A673 (cell line): ENCODE measurements around the gene TMEM109.

ENCODE experiments used
- EZH2 ChIP-seq: fragments of 200-600 bp; sonication (generic); IDR thresholded peaks from 2 replicates; pipeline ENCODE4 v1.6.1; 2017; ENCODE audit warnings: borderline replicate concordance, low read depth, mild to moderate bottlenecking, mixed read lengths, antibody characterized with exemption, low read length; ENCODE audit not compliant: poor library complexity, severe bottlenecking
- TF ChIP-seq, protein P1 (sequence below): fragments of 300-800, 200-600 bp; sonication (generic); conservative IDR thresholded peaks from 2 replicates; pipeline ENCODE4 v1.5.1; 2017; ENCODE audit warnings: low read depth, mild to moderate bottlenecking, antibody characterized with exemption, low read length, moderate library complexity, mixed read lengths

DNA sequence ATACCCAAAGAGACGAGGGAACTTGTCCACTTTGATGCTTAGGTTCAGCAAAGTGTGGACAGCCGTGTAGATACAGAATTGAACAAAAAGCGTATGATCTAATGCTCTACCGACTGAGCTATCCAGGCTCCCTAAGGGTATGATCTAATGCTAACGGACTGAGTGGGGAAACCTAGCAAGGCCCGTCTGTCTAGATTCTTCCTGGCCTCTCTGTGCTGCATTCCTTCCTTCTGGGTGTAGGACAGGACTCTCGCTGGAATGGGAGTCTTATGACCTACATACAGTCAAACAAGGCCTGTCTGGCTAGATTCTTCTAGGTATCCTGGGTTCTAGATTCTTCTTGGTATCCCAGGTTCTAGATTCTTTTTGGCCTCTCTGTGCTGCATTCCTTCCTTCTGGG is 46.4 kb downstream of the TMEM109 start:
- TF ChIP-seq, protein P1, sequence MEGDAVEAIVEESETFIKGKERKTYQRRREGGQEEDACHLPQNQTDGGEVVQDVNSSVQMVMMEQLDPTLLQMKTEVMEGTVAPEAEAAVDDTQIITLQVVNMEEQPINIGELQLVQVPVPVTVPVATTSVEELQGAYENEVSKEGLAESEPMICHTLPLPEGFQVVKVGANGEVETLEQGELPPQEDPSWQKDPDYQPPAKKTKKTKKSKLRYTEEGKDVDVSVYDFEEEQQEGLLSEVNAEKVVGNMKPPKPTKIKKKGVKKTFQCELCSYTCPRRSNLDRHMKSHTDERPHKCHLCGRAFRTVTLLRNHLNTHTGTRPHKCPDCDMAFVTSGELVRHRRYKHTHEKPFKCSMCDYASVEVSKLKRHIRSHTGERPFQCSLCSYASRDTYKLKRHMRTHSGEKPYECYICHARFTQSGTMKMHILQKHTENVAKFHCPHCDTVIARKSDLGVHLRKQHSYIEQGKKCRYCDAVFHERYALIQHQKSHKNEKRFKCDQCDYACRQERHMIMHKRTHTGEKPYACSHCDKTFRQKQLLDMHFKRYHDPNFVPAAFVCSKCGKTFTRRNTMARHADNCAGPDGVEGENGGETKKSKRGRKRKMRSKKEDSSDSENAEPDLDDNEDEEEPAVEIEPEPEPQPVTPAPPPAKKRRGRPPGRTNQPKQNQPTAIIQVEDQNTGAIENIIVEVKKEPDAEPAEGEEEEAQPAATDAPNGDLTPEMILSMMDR: no peak
- TF ChIP-seq EZH2: no peak
